Stimulated activated memory B cell treated with anti-CD40 and anti-IgM and Interleukin-4, amounts not matched to agents 10 μg/mL and 1 μg/mL and 100 μg/mL, for 72 hours (primary cell): ENCODE measurements around the gene CD68.

Experiments used
- ATAC-seq: fragments of 150-1000 bp; cut with Tn5 transposase; 2 replicates; pipeline ENCODE4 v1.10.0; 2021
- H3K27ac Mint-ChIP-seq: one replicate; pipeline ENCODE4 v1.8.0; 2022; ENCODE audit warnings: mild to moderate bottlenecking, mixed read lengths
- H3K27me3 Mint-ChIP-seq: one replicate; pipeline ENCODE4 v1.8.0; 2022; ENCODE audit warnings: mixed read lengths
- H3K36me3 Mint-ChIP-seq: one replicate; pipeline ENCODE4 v1.8.0; 2022; ENCODE audit warnings: mixed read lengths
- H3K4me1 Mint-ChIP-seq: one replicate; pipeline ENCODE4 v1.8.0; 2022; ENCODE audit warnings: mixed read lengths
- H3K4me3 Mint-ChIP-seq: one replicate; pipeline ENCODE4 v1.8.0; 2022; ENCODE audit warnings: mild to moderate bottlenecking, moderate library complexity, mixed read lengths
- H3K9me3 Mint-ChIP-seq: one replicate; pipeline ENCODE4 v1.8.0; 2022; ENCODE audit warnings: mixed read lengths

Gene CD68

DNA sequence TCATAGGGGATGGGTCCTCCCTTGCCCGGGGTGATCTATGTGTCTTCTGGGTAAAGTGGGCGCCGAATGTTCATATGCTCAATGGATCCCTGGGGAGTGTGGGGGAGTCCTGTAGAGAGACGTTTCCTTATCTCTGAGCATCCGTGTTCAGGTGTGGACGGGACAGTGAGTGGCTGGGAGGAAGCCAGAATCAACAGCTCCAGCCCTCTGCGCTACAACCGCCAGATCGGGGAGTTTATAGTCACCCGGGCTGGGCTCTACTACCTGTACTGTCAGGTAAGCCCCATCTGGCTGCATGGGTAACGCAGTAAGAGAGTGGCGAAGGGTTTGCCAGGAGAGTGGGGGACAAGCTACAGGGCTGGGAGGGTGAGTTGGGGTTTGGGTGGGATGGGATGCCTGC, 22.8 kb upstream of the CD68 start:
- peak overlapping the region; percentile 44 for H3K27ac Mint-ChIP-seq
- H3K4me1 Mint-ChIP-seq, result peaks cover 84% of the 10 kb centered on the region

DNA sequence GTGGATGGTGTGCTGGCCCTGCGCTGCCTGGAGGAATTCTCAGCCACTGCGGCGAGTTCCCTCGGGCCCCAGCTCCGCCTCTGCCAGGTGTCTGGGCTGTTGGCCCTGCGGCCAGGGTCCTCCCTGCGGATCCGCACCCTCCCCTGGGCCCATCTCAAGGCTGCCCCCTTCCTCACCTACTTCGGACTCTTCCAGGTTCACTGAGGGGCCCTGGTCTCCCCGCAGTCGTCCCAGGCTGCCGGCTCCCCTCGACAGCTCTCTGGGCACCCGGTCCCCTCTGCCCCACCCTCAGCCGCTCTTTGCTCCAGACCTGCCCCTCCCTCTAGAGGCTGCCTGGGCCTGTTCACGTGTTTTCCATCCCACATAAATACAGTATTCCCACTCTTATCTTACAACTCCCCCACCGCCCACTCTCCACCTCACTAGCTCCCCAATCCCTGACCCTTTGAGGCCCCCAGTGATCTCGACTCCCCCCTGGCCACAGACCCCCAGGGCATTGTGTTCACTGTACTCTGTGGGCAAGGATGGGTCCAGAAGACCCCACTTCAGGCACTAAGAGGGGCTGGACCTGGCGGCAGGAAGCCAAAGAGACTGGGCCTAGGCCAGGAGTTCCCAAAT, 22.2 kb upstream of the CD68 start:
- no peak for ATAC-seq
- Mint-ChIP-seq H3K36me3 (peaks cover 4% of the 10 kb centered on the region), H3K27me3 (no peaks in the 10 kb centered on the region), H3K4me3 (no peak overlapping the region), H3K4me1 (peaks cover 78% of the 10 kb centered on the region), H3K27ac (peak overlapping the region; percentile 98), H3K9me3 (no peaks in the 10 kb centered on the region)

More for the DNA sequence above, 22.8 kb upstream of the CD68 start:
- Mint-ChIP-seq H3K9me3 (no peaks in the 10 kb centered on the region), H3K27me3 (no peaks in the 10 kb centered on the region), H3K4me3 (no peak overlapping the region), H3K36me3 (peaks cover 4% of the 10 kb centered on the region)
- ATAC-seq, result no peak

DNA sequence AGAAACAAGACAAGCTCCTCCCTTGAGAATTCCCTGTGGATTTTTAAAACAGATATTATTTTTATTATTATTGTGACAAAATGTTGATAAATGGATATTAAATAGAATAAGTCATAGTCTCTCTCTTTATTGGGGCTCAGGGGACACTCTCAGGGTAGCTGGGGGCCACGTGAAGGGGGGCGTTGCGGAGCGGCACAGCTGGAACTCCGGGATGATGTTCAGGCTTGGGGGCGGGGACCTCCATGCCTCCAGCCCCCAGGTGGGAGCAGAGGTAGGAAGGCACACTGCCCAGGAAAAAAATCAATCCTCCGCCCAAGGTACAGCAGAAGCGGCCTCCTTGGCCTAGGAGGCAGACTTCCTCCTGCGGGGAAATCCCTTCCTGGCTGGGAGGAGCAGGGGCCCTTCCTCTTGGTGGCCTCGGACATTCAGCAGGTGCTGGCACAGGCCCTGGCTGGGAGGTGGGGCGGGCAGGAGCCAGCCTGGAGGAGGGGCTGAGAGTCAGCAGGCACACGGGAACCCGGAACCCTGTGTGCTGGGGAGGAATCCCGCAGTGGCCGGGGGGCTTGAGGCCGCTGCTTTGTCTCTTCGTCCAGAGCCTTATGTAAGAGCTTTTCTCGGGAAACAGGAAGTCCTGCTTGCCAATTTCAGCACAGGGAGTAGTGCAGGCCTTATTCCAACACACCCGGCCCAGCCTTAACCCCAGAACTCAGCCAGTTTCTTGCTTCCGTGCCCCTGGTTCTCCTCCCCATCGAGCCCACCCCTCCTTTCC, 21.5 kb upstream of the CD68 start:
- Mint-ChIP-seq H3K36me3 (peaks cover 9% of the 10 kb centered on the region), H3K4me3 (peak overlapping the region; percentile 85), H3K27me3 (no peaks in the 10 kb centered on the region), H3K4me1 (peaks cover 80% of the 10 kb centered on the region), H3K27ac (peak overlapping the region; percentile 98), H3K9me3 (no peaks in the 10 kb centered on the region)
- peak; percentile 70 for ATAC-seq

DNA sequence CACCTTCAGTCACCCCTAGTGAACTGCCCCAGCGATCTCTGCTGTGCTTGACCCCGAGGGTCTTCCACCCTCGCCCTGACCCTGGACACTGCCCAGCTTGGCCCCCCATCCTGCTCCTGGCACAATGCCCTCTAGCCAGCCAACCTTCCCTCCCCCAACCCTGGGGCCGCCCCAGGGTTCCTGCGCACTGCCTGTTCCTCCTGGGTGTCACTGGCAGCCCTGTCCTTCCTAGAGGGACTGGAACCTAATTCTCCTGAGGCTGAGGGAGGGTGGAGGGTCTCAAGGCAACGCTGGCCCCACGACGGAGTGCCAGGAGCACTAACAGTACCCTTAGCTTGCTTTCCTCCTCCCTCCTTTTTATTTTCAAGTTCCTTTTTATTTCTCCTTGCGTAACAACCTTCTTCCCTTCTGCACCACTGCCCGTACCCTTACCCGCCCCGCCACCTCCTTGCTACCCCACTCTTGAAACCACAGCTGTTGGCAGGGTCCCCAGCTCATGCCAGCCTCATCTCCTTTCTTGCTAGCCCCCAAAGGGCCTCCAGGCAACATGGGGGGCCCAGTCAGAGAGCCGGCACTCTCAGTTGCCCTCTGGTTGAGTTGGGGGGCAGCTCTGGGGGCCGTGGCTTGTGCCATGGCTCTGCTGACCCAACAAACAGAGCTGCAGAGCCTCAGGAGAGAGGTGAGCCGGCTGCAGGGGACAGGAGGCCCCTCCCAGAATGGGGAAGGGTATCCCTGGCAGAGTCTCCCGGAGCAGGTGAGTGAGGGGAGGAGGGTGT, 20.7 kb upstream of the CD68 start, which contains the start of gene TNFSF13:
TSS of gene TNFSF13 (plus strand) at position 207 of the 776 bp plus-strand sequence. CDS start at position 497, 290 bp downstream.
- Mint-ChIP-seq H3K36me3 (peaks cover 6% of the 10 kb centered on the region), H3K4me1 (peaks cover 75% of the 10 kb centered on the region), H3K9me3 (no peaks in the 10 kb centered on the region), H3K27me3 (no peaks in the 10 kb centered on the region), H3K27ac (peak within 1 kb of the TSS; percentile 98), H3K4me3 (peak within 1 kb of the TSS; percentile 85)
- no peak for ATAC-seq

DNA sequence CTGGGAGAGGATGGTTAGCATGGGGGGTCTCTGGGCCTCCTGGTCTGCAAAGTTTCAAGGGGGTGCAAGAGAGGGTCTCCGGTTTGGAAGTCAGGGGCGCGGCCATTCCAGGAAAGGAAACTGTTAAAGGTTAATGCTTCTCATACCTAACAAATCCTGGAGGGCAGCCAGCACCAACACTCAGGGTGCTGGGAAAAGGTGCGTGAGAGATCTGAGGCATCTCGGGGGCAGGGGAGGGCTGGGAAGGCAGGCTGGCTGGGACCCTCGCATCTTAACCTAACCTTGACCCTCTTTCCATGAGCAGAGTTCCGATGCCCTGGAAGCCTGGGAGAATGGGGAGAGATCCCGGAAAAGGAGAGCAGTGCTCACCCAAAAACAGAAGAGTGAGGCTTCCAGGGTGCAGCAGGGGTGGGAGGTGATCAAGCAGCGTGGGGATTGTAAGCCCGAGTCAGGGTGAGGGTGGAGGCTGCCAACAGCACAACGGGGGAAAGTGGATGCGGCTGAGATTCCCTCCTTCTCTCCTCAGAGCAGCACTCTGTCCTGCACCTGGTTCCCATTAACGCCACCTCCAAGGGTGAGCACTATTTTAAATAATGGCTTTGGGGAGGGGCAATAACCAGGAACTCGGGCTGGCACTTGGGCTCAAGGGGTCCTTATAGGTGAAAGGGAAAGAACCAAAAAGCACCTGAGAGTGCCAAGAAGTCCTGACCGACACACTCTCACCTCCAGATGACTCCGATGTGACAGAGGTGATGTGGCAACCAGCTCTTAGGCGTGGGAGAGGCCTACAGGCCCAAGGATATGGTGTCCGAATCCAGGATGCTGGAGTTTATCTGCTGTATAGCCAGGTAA, 19.9 kb upstream of the CD68 start:
- ATAC-seq, result no peak
- H3K27me3 Mint-ChIP-seq, result no peaks in the 10 kb centered on the region
- H3K27ac Mint-ChIP-seq, result peak overlapping the region; percentile 98
- no peaks in the 10 kb centered on the region for H3K9me3 Mint-ChIP-seq
- H3K4me1 Mint-ChIP-seq, result peaks cover 78% of the 10 kb centered on the region
- peak overlapping the region; percentile 89 for H3K4me3 Mint-ChIP-seq
- H3K36me3 Mint-ChIP-seq, result peaks cover 10% of the 10 kb centered on the region

DNA sequence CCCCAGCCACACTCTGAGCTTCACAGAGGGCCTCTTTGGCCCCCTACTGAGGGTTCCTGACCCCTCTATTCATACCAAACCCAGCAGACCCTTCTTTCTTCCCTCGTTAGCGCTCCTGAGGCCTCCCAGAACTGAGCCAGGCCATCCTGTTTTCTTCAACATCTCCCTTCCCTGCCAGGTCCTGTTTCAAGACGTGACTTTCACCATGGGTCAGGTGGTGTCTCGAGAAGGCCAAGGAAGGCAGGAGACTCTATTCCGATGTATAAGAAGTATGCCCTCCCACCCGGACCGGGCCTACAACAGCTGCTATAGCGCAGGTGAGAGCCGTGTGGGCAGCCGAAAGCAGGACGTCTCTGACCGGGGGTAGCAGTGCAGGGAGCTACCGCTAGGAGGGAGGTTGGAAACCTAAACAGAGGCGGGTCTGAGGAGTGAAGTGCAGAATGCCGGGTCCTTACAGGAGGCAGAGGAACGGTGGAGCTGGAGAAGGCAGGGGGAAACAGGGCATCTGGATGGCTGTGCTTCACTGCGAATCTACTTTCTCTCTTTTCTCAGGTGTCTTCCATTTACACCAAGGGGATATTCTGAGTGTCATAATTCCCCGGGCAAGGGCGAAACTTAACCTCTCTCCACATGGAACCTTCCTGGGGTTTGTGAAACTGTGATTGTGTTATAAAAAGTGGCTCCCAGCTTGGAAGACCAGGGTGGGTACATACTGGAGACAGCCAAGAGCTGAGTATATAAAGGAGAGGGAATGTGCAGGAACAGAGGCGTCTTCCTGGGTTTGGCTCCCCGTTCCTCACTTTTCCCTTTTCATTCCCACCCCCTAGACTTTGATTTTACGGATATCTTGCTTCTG, 19.0 kb upstream of the CD68 start:
- peaks cover 19% of the 10 kb centered on the region for H3K36me3 Mint-ChIP-seq
- peak overlapping the region; percentile 98 for H3K27ac Mint-ChIP-seq
- H3K4me1 Mint-ChIP-seq, result peaks cover 74% of the 10 kb centered on the region
- H3K4me3 Mint-ChIP-seq, result peak overlapping the region; percentile 89
- H3K27me3 Mint-ChIP-seq, result no peaks in the 10 kb centered on the region
- no peaks in the 10 kb centered on the region for H3K9me3 Mint-ChIP-seq
- ATAC-seq, result peak; percentile 56

DNA sequence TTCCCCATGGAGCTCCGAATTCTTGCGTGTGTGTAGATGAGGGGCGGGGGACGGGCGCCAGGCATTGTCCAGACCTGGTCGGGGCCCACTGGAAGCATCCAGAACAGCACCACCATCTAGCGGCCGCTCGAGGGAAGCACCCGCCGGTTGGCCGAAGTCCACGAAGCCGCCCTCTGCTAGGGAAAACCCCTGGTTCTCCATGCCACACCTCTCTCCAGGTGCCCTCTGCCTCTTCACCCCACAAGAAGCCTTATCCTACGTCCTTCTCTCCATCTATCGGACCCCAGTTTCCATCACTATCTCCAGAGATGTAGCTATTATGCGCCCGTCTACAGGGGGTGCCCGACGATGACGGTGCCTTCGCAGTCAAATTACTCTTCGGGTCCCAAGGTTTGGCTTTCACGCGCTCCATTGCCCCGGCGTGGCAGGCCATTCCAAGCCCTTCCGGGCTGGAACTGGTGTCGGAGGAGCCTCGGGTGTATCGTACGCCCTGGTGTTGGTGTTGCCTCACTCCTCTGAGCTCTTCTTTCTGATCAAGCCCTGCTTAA, 18.3 kb upstream of the CD68 start:
- Mint-ChIP-seq H3K36me3 (peaks cover 26% of the 10 kb centered on the region), H3K4me1 (peaks cover 70% of the 10 kb centered on the region), H3K27me3 (no peaks in the 10 kb centered on the region)

DNA sequence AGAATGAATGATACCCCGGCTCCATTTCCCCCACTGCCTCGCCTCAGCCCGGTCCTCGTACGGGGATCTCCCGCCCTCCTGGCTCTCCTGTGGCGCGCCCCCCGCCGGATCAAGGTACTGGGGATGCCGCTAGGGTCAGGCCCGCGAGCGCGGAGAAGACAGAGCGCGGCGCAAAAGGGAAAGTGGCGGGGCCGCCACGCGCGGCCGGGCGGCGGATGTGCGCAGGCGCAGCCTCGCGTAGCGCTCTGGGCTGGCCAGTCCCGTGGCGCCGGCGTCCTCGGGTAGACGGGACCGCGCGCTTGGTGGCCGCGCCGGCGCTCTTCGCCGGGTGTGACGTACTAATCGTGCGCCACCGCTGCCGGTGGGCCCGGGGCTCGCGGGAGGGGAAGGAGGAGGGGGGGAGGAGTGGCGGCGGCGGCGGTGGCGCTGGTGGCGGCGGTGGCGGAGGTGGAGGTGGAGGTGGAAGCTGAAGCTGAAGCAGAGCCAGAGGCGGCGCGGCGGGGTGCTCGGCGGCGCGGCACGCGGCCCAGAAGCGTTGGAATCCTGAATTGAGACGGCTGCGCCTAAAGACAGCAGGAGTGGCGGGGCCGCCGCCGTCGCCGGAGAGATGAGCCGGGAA, 17.7 kb upstream of the CD68 start, which contains the start of gene SENP3:
TSS of gene SENP3 (plus strand) at position 331 of the 619 bp plus-strand sequence. CDS start 1,158 bp downstream, outside the sequence.
- H3K4me3 Mint-ChIP-seq, result peak within 1 kb of the TSS; percentile 89
- H3K4me1 Mint-ChIP-seq, result peaks cover 66% of the 10 kb centered on the region
- ATAC-seq, result peak; percentile 89
- peak within 1 kb of the TSS; percentile 98 for H3K27ac Mint-ChIP-seq
- no peaks in the 10 kb centered on the region for H3K9me3 Mint-ChIP-seq
- no peaks in the 10 kb centered on the region for H3K27me3 Mint-ChIP-seq
- peaks cover 26% of the 10 kb centered on the region for H3K36me3 Mint-ChIP-seq

More for the DNA sequence above, 18.3 kb upstream of the CD68 start:
- peak overlapping the region; percentile 98 for H3K27ac Mint-ChIP-seq
- no peaks in the 10 kb centered on the region for H3K9me3 Mint-ChIP-seq
- peak overlapping the region; percentile 89 for H3K4me3 Mint-ChIP-seq
- peak; percentile 82 for ATAC-seq

DNA sequence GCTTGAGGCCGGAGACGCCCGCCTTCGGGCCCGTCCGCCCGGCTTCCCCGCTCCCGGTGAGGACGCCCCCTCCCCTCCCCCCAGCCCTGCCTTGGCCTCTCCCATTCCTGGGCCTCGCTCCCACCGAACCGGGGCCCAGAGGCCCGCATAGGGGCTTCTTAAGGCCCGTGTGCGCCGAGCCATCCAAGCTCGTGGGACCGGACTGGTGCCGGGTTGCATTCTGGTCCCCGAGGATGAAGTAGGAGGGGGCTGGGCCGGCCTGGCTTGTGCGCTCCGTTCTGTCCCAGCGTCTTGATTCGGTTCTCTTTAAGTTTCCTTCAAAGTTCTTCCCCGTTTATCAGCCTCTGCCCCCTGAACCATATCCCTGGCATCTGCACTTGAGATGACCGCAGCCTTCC, 17.2 kb upstream of the CD68 start:
- Mint-ChIP-seq H3K27me3 (no peaks in the 10 kb centered on the region), H3K27ac (peak overlapping the region; percentile 98), H3K36me3 (peaks cover 26% of the 10 kb centered on the region), H3K4me1 (peaks cover 64% of the 10 kb centered on the region), H3K9me3 (no peaks in the 10 kb centered on the region), H3K4me3 (peak overlapping the region; percentile 89)
- no peak for ATAC-seq

DNA sequence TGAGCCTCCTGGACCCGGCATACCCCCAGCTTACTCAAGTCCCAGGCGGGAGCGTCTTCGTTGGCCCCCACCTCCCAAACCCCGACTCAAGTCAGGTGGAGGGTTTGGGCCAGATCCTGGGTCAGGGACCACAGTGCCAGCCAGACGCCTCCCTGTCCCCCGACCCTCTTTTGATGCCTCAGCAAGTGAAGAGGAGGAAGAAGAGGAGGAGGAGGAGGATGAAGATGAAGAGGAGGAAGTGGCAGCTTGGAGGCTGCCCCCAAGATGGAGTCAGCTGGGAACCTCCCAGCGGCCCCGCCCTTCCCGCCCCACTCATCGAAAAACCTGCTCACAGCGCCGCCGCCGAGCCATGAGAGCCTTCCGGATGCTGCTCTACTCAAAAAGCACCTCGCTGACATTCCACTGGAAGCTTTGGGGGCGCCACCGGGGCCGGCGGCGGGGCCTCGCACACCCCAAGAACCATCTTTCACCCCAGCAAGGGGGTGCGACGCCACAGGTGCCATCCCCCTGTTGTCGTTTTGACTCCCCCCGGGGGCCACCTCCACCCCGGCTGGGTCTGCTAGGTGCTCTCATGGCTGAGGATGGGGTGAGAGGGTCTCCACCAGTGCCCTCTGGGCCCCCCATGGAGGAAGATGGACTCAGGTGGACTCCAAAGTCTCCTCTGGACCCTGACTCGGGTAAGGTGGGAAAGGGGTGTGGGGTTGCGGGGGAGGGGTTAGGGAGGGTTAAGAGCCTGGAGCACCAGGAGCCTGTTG, 16.1 kb upstream of the CD68 start:
- ATAC-seq, result no peak
- peaks cover 32% of the 10 kb centered on the region for H3K36me3 Mint-ChIP-seq
- peak overlapping the region; percentile 98 for H3K27ac Mint-ChIP-seq
- no peaks in the 10 kb centered on the region for H3K9me3 Mint-ChIP-seq
- H3K4me1 Mint-ChIP-seq, result peaks cover 59% of the 10 kb centered on the region
- no peaks in the 10 kb centered on the region for H3K27me3 Mint-ChIP-seq
- peak overlapping the region; percentile 89 for H3K4me3 Mint-ChIP-seq

DNA sequence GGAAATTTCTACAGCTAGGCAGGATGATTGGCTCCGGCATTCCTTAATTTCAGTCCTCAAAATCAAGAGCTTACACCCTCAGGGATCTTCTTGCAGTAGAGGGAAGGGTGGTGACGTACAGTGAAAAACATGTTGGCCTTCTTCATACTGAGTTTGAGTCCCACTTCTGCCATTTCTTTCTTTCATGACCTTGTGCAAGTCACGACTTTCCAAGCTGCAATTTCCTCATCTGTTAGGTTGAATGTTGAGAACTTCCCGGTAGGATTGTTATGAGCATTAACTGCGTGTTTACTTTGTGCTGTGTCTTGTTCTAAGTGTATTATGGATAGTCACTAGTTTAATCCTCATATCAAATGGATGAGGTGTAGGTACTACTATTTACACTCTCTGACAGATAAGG, 9.9 kb upstream of the CD68 start:
- Mint-ChIP-seq H3K36me3 (peaks cover 74% of the 10 kb centered on the region), H3K4me3 (no peak overlapping the region), H3K27ac (no peak overlapping the region), H3K27me3 (no peaks in the 10 kb centered on the region), H3K4me1 (peaks cover 40% of the 10 kb centered on the region), H3K9me3 (no peaks in the 10 kb centered on the region)
- ATAC-seq, result no peak

DNA sequence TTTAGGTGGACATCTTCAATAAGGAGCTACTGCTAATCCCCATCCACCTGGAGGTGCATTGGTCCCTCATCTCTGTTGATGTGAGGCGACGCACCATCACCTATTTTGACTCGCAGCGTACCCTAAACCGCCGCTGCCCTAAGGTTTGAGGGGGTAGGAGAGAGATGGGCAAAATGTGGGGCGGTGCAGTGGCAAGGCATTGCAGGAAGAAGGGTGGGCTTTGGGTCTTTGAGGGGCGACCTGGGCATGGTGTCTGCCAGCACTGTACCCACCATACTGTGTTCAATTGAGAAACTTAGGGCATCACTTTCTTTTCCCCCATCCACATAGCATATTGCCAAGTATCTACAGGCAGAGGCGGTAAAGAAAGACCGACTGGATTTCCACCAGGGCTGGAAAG, 9.1 kb upstream of the CD68 start:
- Mint-ChIP-seq H3K4me1 (peaks cover 42% of the 10 kb centered on the region), H3K4me3 (peak overlapping the region; percentile 9), H3K9me3 (no peaks in the 10 kb centered on the region), H3K27ac (no peak overlapping the region), H3K36me3 (peaks cover 74% of the 10 kb centered on the region), H3K27me3 (no peaks in the 10 kb centered on the region)
- no peak for ATAC-seq

DNA sequence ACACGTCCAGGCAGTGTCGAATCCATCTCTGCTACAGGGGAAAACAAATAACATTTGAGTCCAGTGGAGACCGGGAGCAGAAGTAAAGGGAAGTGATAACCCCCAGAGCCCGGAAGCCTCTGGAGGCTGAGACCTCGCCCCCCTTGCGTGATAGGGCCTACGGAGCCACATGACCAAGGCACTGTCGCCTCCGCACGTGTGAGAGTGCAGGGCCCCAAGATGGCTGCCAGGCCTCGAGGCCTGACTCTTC, 7.2 kb upstream of the CD68 start:
- Mint-ChIP-seq H3K27ac (peak overlapping the region; percentile 99), H3K9me3 (no peaks in the 10 kb centered on the region), H3K27me3 (no peaks in the 10 kb centered on the region), H3K4me1 (peaks cover 55% of the 10 kb centered on the region), H3K4me3 (peak overlapping the region; percentile 93), H3K36me3 (peaks cover 75% of the 10 kb centered on the region)
- no peak for ATAC-seq
